NT2/D1 (cell line): ENCODE data around the gene RTL5.

Experiments used
- DNase-seq: peaks from one replicate; pipeline ENCODE4 v3.0.0-alpha.2; 2011; ENCODE audit warnings: low read depth, low spot score
- H3K27me3 ChIP-seq: 2 replicates; pipeline ENCODE4 v1.6.0; 2011; ENCODE audit warnings: mild to moderate bottlenecking; ENCODE audit not compliant: insufficient read length, insufficient read depth
- H3K36me3 ChIP-seq: 2 replicates; pipeline ENCODE4 v1.6.1; 2011; ENCODE audit warnings: mild to moderate bottlenecking, low read length, mixed read lengths; ENCODE audit not compliant: insufficient read depth, insufficient read length
- H3K4me1 ChIP-seq: 2 replicates; pipeline ENCODE4 v1.5.1; 2011; ENCODE audit not compliant: insufficient read depth, insufficient read length
- H3K4me3 ChIP-seq: 2 replicates; pipeline ENCODE4 v1.5.1; 2011; ENCODE audit warnings: low read depth; ENCODE audit not compliant: insufficient read length
- H3K9ac ChIP-seq: 2 replicates; pipeline ENCODE4 v1.6.0; 2011; ENCODE audit warnings: low read depth; ENCODE audit not compliant: insufficient read length
- H3K9me3 ChIP-seq: 2 replicates; pipeline ENCODE4 v1.5.1; 2011; ENCODE audit warnings: mild to moderate bottlenecking, low read length; ENCODE audit not compliant: insufficient read depth
- SUZ12 ChIP-seq: IDR thresholded peaks from 2 replicates; pipeline ENCODE4 v1.6.1; 2011; ENCODE audit not compliant: insufficient read length, insufficient read depth; ENCODE audit errors: extremely low read depth
- YY1 ChIP-seq: IDR thresholded peaks from 2 replicates; pipeline ENCODE4 v1.6.1; 2011; ENCODE audit not compliant: insufficient read length, insufficient read depth
- ZNF274 ChIP-seq: IDR thresholded peaks from 2 replicates; pipeline ENCODE4 v1.6.1; 2011; ENCODE audit warnings: mild to moderate bottlenecking, low read depth, low read length

Gene RTL5

DNA sequence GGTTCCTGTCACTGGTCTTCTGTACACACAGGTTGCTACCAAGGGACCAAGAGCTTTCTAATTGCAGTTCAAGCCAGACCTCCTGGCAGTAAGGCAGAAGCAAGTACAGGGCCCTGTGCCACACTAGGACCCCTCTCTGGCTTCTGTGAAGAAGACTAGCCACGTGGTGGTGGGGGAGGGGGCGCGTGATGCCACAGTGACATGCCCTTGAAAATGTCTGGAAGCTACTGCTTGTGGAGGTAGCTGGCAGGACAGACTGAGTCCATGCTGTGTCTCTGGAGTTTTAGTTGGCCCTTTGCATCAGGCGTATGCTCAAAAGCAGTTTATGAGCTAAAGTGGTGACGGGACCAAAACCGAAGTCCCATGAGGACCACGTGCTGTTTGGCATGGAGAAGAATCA lies 50.9 kb downstream of the RTL5 start:
- peaks cover 3% of the 10 kb centered on the region for H3K36me3 ChIP-seq
- no peaks in the 10 kb centered on the region for H3K9me3 ChIP-seq
- H3K9ac ChIP-seq = no peak overlapping the region
- DNase-seq = no peak
- no peaks in the 10 kb centered on the region for H3K27me3 ChIP-seq
- TF ChIP-seq SUZ12 (no peak), YY1 (no peak), ZNF274 (no peak)
- H3K4me1 ChIP-seq = peaks cover 7% of the 10 kb centered on the region
- no peak overlapping the region for H3K4me3 ChIP-seq

DNA sequence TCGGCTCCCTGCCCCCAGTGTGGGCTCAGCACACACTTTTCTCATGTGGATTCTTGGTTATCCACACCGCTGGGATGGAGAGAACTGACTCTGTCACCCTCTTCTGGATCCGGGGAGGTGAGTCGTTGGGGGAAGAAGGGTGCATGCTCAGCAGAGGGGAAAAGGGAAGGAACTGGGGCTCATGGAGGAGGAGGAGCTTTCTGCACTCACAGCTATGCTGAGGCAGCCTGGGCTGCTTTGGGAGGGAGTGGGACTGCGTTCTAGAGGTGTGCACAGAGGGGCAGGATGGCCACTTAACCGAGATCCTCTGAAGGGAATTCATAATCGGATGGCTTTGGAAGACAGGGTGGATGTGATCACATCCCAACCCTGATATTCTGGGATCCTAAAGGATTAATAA lies 51.6 kb downstream of the RTL5 start:
- no peaks in the 10 kb centered on the region for H3K27me3 ChIP-seq
- H3K36me3 ChIP-seq = peaks cover 3% of the 10 kb centered on the region
- no peak for DNase-seq
- H3K9ac ChIP-seq = peak overlapping the region; percentile 13
- TF ChIP-seq YY1 = no peak
- no peak for TF ChIP-seq ZNF274
- TF ChIP-seq SUZ12 = no peak
- peaks cover 7% of the 10 kb centered on the region for H3K4me1 ChIP-seq
- no peak overlapping the region for H3K4me3 ChIP-seq
- no peaks in the 10 kb centered on the region for H3K9me3 ChIP-seq

DNA sequence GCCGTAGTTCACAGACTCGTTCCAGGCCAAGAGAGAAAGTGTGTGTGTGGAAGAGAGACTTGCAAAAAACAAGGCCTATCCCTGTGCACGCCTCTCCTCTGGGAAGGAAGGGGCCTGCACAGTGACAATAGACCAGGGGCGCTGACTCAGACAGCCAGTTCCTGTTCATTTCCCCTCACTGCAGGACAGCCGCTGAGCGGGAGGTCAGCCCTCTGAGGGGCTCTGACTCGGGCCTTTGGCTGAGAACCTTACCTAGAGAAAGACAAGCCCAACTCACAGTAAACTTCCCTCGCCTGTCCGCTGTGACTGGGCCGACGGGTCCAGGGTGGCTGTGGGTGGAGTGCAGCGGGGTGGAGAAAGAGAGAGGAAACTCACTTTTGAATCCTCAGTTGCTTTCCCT lies 52.1 kb downstream of the RTL5 start:
- Histone ChIP-seq H3K9ac (no peak overlapping the region), H3K4me3 (no peak overlapping the region), H3K27me3 (no peaks in the 10 kb centered on the region), H3K4me1 (peaks cover 7% of the 10 kb centered on the region), H3K36me3 (peaks cover 3% of the 10 kb centered on the region), H3K9me3 (no peaks in the 10 kb centered on the region)
- TF ChIP-seq ZNF274 = no peak
- TF ChIP-seq YY1 = no peak
- TF ChIP-seq SUZ12 = no peak
- DNase-seq = no peak

DNA sequence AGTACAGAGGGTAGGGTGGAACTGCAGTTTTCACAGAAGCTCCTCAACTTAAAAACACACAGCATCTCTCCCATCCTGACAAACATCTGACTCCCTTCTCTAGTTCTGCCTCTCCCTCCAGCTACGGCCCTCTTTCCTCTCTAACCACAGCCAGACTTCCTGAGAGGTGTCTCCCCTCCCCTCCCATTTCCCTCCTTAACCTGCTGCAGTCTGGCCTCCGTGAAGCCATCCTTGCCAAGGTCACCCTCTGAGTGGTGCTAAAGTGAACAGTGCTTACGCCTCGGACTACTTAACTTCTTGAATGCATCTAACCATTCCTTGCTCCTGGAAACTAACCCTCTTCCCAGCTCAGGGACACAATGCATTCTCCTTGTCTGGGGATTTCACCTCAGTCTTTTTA lies 53.3 kb downstream of the RTL5 start:
- H3K27me3 ChIP-seq = no peaks in the 10 kb centered on the region
- H3K4me3 ChIP-seq = no peak overlapping the region
- no peak for DNase-seq
- H3K9me3 ChIP-seq = no peaks in the 10 kb centered on the region
- H3K9ac ChIP-seq = no peak overlapping the region
- TF ChIP-seq SUZ12 = no peak
- TF ChIP-seq YY1 = no peak
- no peak for TF ChIP-seq ZNF274
- H3K4me1 ChIP-seq = peaks cover 7% of the 10 kb centered on the region
- H3K36me3 ChIP-seq = peaks cover 3% of the 10 kb centered on the region
